Activated CD4-positive, alpha-beta memory T cell treated with anti-CD3 and anti-CD28 coated beads for 36 hours (primary cell): Measurements from ENCODE around the gene OR51F2. TPM values are rescaled to one million over a fixed set of nuclear protein-coding genes. Genes with fewer than 3 reads are reported as not detected.
"Not testable (repeated sequence)": the region's sequence is repeated elsewhere in the genome, so short reads cannot be mapped to it uniquely, and the experiment has no call there.

Experiments
- CTCF ChIA-PET: fragments of 350-600 bp; sonication (Branson Sonifier 250); formaldehyde crosslinking; loops from one replicate; lab custom pipeline; 2021; ENCODE audit warnings: antibody characterized with exemption, inconsistent platforms; lab: Charles Lee
- POLR2A ChIA-PET: fragments of 350-600 bp; sonication (Branson Sonifier 250); formaldehyde crosslinking; loops from one replicate; lab custom pipeline; 2021; ENCODE audit warnings: antibody characterized with exemption; lab: Charles Lee
- DNase-seq: peaks from one replicate; pipeline ENCODE4 v3.0.0-alpha.2; 2020
- H3K27ac Mint-ChIP-seq: one replicate; pipeline ENCODE4 v1.8.0; 2021; ENCODE audit warnings: mixed read lengths
- H3K27me3 Mint-ChIP-seq: one replicate; pipeline ENCODE4 v1.8.0; 2021; ENCODE audit warnings: mixed read lengths
- H3K36me3 Mint-ChIP-seq: one replicate; pipeline ENCODE4 v1.8.0; 2021; ENCODE audit warnings: mixed read lengths
- H3K4me1 Mint-ChIP-seq: one replicate; pipeline ENCODE4 v1.8.0; 2021; ENCODE audit warnings: low read depth, mixed read lengths
- H3K4me3 Mint-ChIP-seq: one replicate; pipeline ENCODE4 v1.8.0; 2021; ENCODE audit warnings: mild to moderate bottlenecking, mixed read lengths
- H3K9me3 Mint-ChIP-seq: one replicate; pipeline ENCODE4 v1.8.0; 2021; ENCODE audit warnings: mixed read lengths
- intact Hi-C: fragments of 100-400 bp; cut with micrococcal nuclease; formaldehyde crosslinking; loops from one replicate; pipeline ENCODE4 v1.15.1; 2023
- total RNA-seq, 2 experiments: library from RNA; stranded (reverse); gene quantifications; one replicate each; pipeline ENCODE4 v1.2.3, GENCODE V29; 2021

Gene OR51F2
- total RNA-seq, result not detected

DNA sequence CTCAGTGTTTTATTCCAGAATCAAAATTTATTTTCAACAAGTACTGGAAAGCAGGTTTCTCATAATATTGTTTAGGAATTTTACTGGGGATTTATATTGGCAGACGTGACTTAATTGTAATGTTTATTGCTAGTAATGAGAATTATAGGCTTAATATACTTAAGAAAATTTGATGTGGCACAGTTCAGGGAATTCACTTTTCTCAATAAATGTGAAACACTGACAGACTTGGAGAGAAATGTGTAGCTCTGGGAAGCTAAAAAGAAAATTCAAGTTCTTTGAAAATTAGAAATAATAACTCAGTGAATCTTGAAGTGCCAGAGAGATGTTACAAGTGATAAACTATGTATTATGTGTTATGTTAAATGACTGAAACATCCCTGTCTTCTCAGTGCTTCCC lies at the start of gene OR51F2:
OR51F2 (plus strand) TSS at position 301 of the 400 bp plus-strand sequence. CDS start 101 bp downstream, outside the sequence.
- no peak within 1 kb of the TSS for H3K4me3 Mint-ChIP-seq
- H3K9me3 Mint-ChIP-seq, result no peaks in the 10 kb centered on the region
- intact Hi-C loops, result loop anchor here (10.0 kb wide), 1 partner anchor 186 kb away; the partner anchor contains the start of gene OR51D1
- DNase-seq, result no peak
- POLR2A ChIA-PET, result no interaction called here
- H3K36me3 Mint-ChIP-seq, result no peaks in the 10 kb centered on the region
- CTCF ChIA-PET, result no interaction called here
- no peak within 1 kb of the TSS for H3K27ac Mint-ChIP-seq
- H3K4me1 Mint-ChIP-seq, result no peaks in the 10 kb centered on the region
- H3K27me3 Mint-ChIP-seq, result peaks cover 7% of the 10 kb centered on the region

- H3K4me3 Mint-ChIP-seq, result no peak overlapping the region
- CTCF ChIA-PET, result interaction anchor here (0.9 kb wide), 1 partner anchor 145 kb away, joined by 3 read pairs; the partner anchor contains the start of gene OR51D1
- DNase-seq, result no peak
- POLR2A ChIA-PET, result no interaction called here
- no peaks in the 10 kb centered on the region for H3K4me1 Mint-ChIP-seq
- peaks cover 8% of the 10 kb centered on the region for H3K27me3 Mint-ChIP-seq
- H3K9me3 Mint-ChIP-seq, result peaks cover 5% of the 10 kb centered on the region
- intact Hi-C loops, result no loop called here
- H3K27ac Mint-ChIP-seq, result no peak overlapping the region
- H3K36me3 Mint-ChIP-seq, result no peaks in the 10 kb centered on the region
Observed at GRCh38 chr11:4782454-4782853, 38.7 kb upstream of the OR51F2 start.

- no peak for DNase-seq
- Mint-ChIP-seq H3K9me3 (no peaks in the 10 kb centered on the region), H3K4me3 (no peak overlapping the region), H3K36me3 (no peaks in the 10 kb centered on the region), H3K27me3 (peaks cover 5% of the 10 kb centered on the region), H3K27ac (no peak overlapping the region), H3K4me1 (no peaks in the 10 kb centered on the region)
- ChIA-PET CTCF (no interaction called here), POLR2A (no interaction called here)
- intact Hi-C loops, result no loop called here
Observed at GRCh38 chr11:4797206-4797605, 23.9 kb upstream of the OR51F2 start.

DNA sequence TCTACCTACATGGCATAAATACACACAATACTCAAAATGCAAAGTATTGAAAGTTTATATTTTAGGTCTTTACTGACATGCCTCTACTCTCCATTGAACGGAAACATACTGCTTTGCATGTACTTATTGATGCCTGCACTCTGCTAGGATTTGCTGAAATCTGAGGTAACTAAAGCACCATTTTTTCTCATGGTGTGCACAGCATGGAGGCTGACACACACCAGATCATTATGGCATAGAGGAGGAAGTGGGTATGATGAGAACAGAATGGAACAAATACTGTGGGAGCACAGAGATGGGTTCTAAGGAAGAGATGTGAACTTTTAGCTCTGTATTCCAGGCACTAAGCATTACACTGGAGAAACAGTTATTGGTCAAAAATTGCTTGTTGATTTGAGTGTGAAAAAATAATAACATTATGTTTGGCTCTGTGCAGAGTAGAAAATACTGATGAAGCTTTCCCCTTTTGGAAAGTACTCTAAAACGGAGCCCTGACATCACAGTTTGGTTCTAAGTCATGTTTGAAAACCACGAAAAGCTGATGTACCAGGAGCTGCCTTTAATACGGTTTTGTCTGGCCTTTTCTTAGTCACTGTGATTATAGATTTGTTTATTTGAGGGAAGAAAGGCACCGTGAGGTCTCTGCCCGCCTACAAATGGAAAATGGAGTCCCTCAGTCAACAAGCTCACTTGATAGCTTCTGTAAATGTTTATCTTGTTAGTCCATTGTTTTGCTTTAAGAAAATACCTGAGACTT lies 22.5 kb upstream of the OR51F2 start:
- H3K9me3 Mint-ChIP-seq, result no peaks in the 10 kb centered on the region

DNA sequence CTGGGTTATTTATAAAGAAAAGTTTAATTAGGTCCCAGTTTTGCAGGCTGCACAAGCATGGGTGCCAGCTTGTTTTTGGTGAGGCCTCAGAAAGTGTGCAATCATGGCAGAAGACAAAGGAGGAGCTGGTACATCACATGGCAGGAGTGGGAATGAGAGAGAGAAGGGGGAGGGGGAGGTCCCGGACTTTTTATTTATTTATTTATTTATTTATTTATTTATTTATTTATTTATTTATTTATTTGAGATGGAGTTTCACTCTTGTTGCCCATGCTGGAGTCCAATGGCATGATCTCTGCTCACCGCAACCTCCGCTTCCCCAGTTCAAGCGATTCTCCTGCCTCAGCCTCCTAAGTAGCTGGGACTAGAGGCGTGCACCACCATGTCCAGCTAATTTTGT lies 19.8 kb upstream of the OR51F2 start:
- H3K4me1 Mint-ChIP-seq, H3K27ac Mint-ChIP-seq, H3K4me3 Mint-ChIP-seq, H3K36me3 Mint-ChIP-seq, POLR2A ChIA-PET, H3K9me3 Mint-ChIP-seq, intact Hi-C loops, CTCF ChIA-PET, H3K27me3 Mint-ChIP-seq, DNase-seq: not testable (repeated sequence)

More for the DNA sequence above, 22.5 kb upstream of the OR51F2 start:
- intact Hi-C loops, result no loop called here
- ChIA-PET POLR2A (no interaction called here), CTCF (no interaction called here)
- Mint-ChIP-seq H3K4me3 (no peak overlapping the region), H3K27ac (no peak overlapping the region), H3K27me3 (peaks cover 3% of the 10 kb centered on the region), H3K36me3 (no peaks in the 10 kb centered on the region), H3K4me1 (no peaks in the 10 kb centered on the region)
- DNase-seq, result no peak

DNA sequence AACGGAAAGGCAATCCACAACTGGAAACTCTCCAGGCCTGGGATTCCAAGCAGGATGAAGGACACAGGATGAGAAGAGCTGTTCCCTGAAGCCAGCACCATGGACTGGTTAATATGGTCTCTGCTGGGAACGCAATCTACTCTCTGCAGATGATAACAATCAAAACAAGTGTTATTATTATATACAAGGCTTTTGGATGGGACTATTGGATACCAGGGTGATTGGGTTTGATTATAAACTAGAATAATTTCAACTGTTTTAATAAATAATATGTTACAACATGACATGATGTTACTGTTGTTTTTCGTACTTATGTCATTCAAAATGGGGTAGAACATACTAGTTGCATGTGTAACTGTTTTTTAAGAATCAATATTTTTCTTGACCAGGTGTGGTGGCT lies 16.8 kb upstream of the OR51F2 start, which contains the start of gene OR52R1:
OR52R1 (minus strand) TSS at position 101 of the 400 bp plus-strand sequence; CDS start at position 101, 0 bp downstream.
- H3K4me3 Mint-ChIP-seq, result no peak within 1 kb of the TSS
- no peaks in the 10 kb centered on the region for H3K9me3 Mint-ChIP-seq
- ChIA-PET CTCF (no interaction called here), POLR2A (no interaction called here)
- H3K27me3 Mint-ChIP-seq, result peaks cover 6% of the 10 kb centered on the region
- H3K27ac Mint-ChIP-seq, result no peak within 1 kb of the TSS
- no peaks in the 10 kb centered on the region for H3K4me1 Mint-ChIP-seq
- no peak for DNase-seq
- intact Hi-C loops, result no loop called here
- H3K36me3 Mint-ChIP-seq, result no peaks in the 10 kb centered on the region

- Mint-ChIP-seq H3K9me3 (no peaks in the 10 kb centered on the region), H3K4me1 (no peaks in the 10 kb centered on the region)
- POLR2A ChIA-PET, result no interaction called here
Observed at GRCh38 chr11:4808476-4808875, 12.6 kb upstream of the OR51F2 start.

GRCh38 chr11:4809246-4809645 lies 11.9 kb upstream of the OR51F2 start:
- no peaks in the 10 kb centered on the region for H3K4me1 Mint-ChIP-seq
- DNase-seq, result no peak
- H3K27ac Mint-ChIP-seq, result no peak overlapping the region
- ChIA-PET POLR2A (no interaction called here), CTCF (no interaction called here)
- H3K4me3 Mint-ChIP-seq, result no peak overlapping the region
- intact Hi-C loops, result no loop called here
- no peaks in the 10 kb centered on the region for H3K9me3 Mint-ChIP-seq
- H3K36me3 Mint-ChIP-seq, result no peaks in the 10 kb centered on the region
- peaks cover 5% of the 10 kb centered on the region for H3K27me3 Mint-ChIP-seq

More at GRCh38 chr11:4808476-4808875, 12.6 kb upstream of the OR51F2 start:
- intact Hi-C loops, result no loop called here
- Mint-ChIP-seq H3K36me3 (no peaks in the 10 kb centered on the region), H3K27ac (no peak overlapping the region), H3K4me3 (no peak overlapping the region), H3K27me3 (peaks cover 5% of the 10 kb centered on the region)
- CTCF ChIA-PET, result no interaction called here
- DNase-seq, result no peak

DNA sequence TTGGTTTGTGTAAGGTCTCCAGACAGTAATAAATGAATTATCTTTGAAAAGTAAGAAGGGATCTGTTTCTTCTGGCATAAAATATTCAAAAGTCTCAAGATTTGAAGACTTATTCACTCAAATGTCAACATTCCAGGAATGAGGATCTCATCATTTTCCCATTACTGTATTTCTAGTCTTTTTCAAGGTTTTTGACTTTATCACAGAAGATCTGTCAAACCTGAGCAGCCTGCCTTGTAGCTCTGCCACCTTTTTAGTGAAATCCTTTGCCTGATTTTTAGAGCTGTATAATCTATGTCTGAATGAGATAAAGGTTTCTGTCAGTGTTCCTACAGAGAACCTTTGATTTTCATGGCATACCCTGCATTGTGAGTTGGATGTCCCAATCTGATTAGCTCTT lies 4.0 kb downstream of the OR51F2 start:
- H3K9me3 Mint-ChIP-seq, result no peaks in the 10 kb centered on the region
- DNase-seq, result no peak
- ChIA-PET POLR2A (no interaction called here), CTCF (no interaction called here)
- H3K27ac Mint-ChIP-seq, result no peak overlapping the region
- no peaks in the 10 kb centered on the region for H3K36me3 Mint-ChIP-seq
- H3K27me3 Mint-ChIP-seq, result peaks cover 7% of the 10 kb centered on the region
- H3K4me1 Mint-ChIP-seq, result no peaks in the 10 kb centered on the region
- H3K4me3 Mint-ChIP-seq, result no peak overlapping the region
- intact Hi-C loops, result loop anchor here (10.0 kb wide), 1 partner anchor 190 kb away; the partner anchor contains the start of gene OR51D1

DNA sequence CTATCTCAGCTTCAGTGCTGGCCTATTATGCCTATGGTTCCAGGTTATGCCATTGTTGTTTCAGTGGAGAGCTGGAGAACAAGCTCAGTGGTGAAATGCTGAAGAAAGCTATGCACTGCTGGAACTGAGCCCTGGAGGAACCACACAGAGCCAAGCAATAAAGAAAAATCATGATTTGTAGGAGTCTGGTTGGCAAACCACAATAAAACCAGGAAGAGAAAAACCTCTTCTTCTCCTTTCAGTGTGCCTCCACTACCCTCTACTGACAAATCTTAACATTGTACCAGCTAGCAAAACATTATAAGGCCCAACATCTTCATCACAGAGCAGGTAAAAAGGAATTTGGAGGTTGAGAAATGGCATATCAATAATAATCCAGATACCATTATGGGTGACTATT lies 5.3 kb downstream of the OR51F2 start:
- POLR2A ChIA-PET, result no interaction called here
- no peaks in the 10 kb centered on the region for H3K36me3 Mint-ChIP-seq
- DNase-seq, result no peak
- no peaks in the 10 kb centered on the region for H3K9me3 Mint-ChIP-seq
- H3K4me1 Mint-ChIP-seq, result no peaks in the 10 kb centered on the region
- peaks cover 7% of the 10 kb centered on the region for H3K27me3 Mint-ChIP-seq
- CTCF ChIA-PET, result interaction anchor here (1.4 kb wide), 1 partner anchor 189 kb away, joined by 5 read pairs; the partner anchor contains the start of gene OR51D1
- no peak overlapping the region for H3K27ac Mint-ChIP-seq
- no peak overlapping the region for H3K4me3 Mint-ChIP-seq
- intact Hi-C loops, result loop anchor here (10.0 kb wide), 1 partner anchor 192 kb away; the partner anchor contains the start of gene OR51D1

DNA sequence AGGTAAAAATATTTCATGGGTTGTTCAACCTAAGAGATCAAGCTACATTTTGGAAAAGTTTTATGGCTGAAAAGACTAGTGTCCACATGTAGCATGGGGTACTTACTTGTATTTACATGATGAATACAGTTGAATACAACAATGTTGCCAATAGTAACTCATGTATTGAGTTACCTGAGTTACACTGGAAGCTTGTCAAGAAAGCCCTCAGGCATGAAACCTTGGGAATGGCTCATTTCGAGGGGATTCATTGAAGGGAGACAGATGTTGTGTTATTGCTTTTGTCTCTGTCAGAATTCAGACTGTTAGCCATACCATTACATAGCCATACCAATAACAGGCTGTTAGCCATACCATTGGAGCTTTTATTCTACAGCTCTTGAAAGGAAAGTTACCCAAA lies 9.2 kb downstream of the OR51F2 start:
- Mint-ChIP-seq H3K27ac (no peak overlapping the region), H3K4me1 (no peaks in the 10 kb centered on the region), H3K36me3 (no peaks in the 10 kb centered on the region), H3K27me3 (peaks cover 2% of the 10 kb centered on the region), H3K9me3 (no peaks in the 10 kb centered on the region), H3K4me3 (no peak overlapping the region)
- ChIA-PET CTCF (no interaction called here), POLR2A (no interaction called here)
- no peak for DNase-seq
- intact Hi-C loops, result no loop called here

GRCh38 chr11:4830909-4831308 lies 9.8 kb downstream of the OR51F2 start:
- H3K27ac Mint-ChIP-seq, result no peak overlapping the region
- ChIA-PET CTCF (no interaction called here), POLR2A (no interaction called here)
- H3K4me3 Mint-ChIP-seq, result no peak overlapping the region
- no peaks in the 10 kb centered on the region for H3K36me3 Mint-ChIP-seq
- no peaks in the 10 kb centered on the region for H3K4me1 Mint-ChIP-seq
- H3K27me3 Mint-ChIP-seq, result peaks cover 2% of the 10 kb centered on the region
- no peak for DNase-seq
- intact Hi-C loops, result no loop called here
- no peaks in the 10 kb centered on the region for H3K9me3 Mint-ChIP-seq
